Effector memory CD4-positive, alpha-beta T cell (primary cell): Measurements from ENCODE around the gene SCARB1.

Source experiments
- DNase-seq, 3 donors: peaks; one replicate each; pipeline ENCODE4 v3.0.0-alpha.2; 2020
- H3K27ac ChIP-seq: 2 replicates; pipeline ENCODE4 v1.7.0; 2013; ENCODE audit warnings: mild to moderate bottlenecking, low read length, moderate library complexity; ENCODE audit not compliant: insufficient read depth, poor library complexity, severe bottlenecking
- H3K27me3 ChIP-seq: replicated peaks from 2 replicates; pipeline ENCODE4 v1.7.0; 2013; ENCODE audit warnings: mild to moderate bottlenecking, low read length; ENCODE audit not compliant: insufficient read depth, control insufficient read depth, poor library complexity, severe bottlenecking
- H3K36me3 ChIP-seq: 2 replicates; pipeline ENCODE4 v1.7.0; 2013; ENCODE audit warnings: mild to moderate bottlenecking, low read length, moderate library complexity; ENCODE audit not compliant: control insufficient read depth, insufficient read depth
- H3K4me1 ChIP-seq: 2 replicates; pipeline ENCODE4 v1.7.0; 2013; ENCODE audit warnings: low read length, mild to moderate bottlenecking; ENCODE audit not compliant: control insufficient read depth, insufficient read depth, poor library complexity, severe bottlenecking
- H3K4me3 ChIP-seq: 2 replicates; pipeline ENCODE4 v1.7.0; 2013; ENCODE audit warnings: low read length, low read depth, mild to moderate bottlenecking; ENCODE audit not compliant: insufficient read depth, poor library complexity, severe bottlenecking
- H3K9me3 ChIP-seq: 2 replicates; pipeline ENCODE4 v1.7.0; 2013; ENCODE audit warnings: mild to moderate bottlenecking, low read length, moderate library complexity; ENCODE audit not compliant: control insufficient read depth

Gene SCARB1

DNA sequence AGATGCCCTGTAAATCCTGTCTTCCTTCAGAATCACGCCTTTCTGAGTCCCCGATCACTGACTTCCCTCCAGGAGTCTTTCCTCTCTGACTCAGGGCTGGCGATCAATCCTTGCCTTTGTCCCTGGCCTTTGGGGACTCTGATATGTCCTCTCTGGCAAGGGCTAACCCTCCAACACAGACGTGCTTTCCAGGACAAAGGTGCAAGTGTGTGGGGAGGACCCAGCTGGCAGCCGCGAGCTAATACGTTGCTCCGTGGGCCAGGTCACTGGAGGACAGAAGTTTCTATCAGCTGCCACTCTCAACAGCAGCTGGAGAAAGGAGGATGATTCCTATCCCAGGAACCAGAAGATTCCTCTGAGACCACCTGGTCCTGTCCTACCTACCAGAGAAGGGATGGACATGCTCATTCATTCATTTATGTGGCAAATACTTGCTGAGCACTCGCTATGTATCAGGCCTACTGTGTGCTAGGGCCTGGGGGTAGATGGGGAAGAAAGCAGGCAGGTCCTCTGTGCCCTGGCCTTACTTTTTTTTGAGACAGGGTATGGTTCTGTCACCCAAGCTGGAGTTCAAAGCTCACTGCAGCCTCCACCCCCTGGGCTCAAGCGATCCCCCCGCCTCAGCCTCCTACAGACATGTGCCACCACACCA is 8.5 kb upstream of the SCARB1 start:
- H3K27me3 ChIP-seq, result no peaks in the 10 kb centered on the region
- no peaks in the 10 kb centered on the region for H3K9me3 ChIP-seq
- no peak for DNase-seq
- no peaks in the 10 kb centered on the region for H3K36me3 ChIP-seq
- H3K4me1 ChIP-seq, result no peaks in the 10 kb centered on the region
- H3K27ac ChIP-seq, result no peak overlapping the region
- no peak overlapping the region for H3K4me3 ChIP-seq

DNA sequence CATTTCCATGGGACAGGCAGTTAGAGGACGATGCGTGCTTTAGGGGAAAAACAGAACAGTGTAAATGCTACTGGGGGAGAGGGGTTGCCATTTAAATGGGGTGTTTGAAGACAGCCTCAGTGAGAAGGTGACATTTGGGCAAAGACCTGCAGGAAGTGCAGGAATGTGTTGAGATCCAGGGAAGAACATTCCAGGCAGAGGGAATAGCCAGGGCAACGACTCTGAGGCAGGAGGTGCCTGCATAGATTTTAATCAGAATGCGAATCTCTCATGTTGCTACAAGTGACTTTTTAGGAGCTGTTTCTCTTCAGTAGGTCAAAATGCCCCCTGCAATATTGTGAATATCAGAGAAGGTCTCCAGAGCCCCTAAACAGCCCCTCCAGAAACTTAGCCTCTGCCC is 7.6 kb upstream of the SCARB1 start:
- H3K9me3 ChIP-seq, result no peaks in the 10 kb centered on the region
- no peaks in the 10 kb centered on the region for H3K36me3 ChIP-seq
- no peaks in the 10 kb centered on the region for H3K4me1 ChIP-seq
- H3K27me3 ChIP-seq, result no peaks in the 10 kb centered on the region
- H3K4me3 ChIP-seq, result no peak overlapping the region
- H3K27ac ChIP-seq, result no peak overlapping the region
- no peak for DNase-seq

GRCh38 chr12:124870515-124870914 is 6.9 kb upstream of the SCARB1 start:
- Histone ChIP-seq H3K4me1 (no peaks in the 10 kb centered on the region), H3K27ac (no peak overlapping the region), H3K27me3 (no peaks in the 10 kb centered on the region), H3K4me3 (no peak overlapping the region), H3K36me3 (no peaks in the 10 kb centered on the region), H3K9me3 (no peaks in the 10 kb centered on the region)
- no peak for DNase-seq

- Histone ChIP-seq H3K9me3 (no peaks in the 10 kb centered on the region), H3K36me3 (no peaks in the 10 kb centered on the region), H3K4me1 (peaks cover 3% of the 10 kb centered on the region), H3K27ac (no peak overlapping the region), H3K27me3 (no peaks in the 10 kb centered on the region), H3K4me3 (no peak overlapping the region)
- no peak for DNase-seq
Observed at GRCh38 chr12:124869059-124869665, 5.5 kb upstream of the SCARB1 start.

DNA sequence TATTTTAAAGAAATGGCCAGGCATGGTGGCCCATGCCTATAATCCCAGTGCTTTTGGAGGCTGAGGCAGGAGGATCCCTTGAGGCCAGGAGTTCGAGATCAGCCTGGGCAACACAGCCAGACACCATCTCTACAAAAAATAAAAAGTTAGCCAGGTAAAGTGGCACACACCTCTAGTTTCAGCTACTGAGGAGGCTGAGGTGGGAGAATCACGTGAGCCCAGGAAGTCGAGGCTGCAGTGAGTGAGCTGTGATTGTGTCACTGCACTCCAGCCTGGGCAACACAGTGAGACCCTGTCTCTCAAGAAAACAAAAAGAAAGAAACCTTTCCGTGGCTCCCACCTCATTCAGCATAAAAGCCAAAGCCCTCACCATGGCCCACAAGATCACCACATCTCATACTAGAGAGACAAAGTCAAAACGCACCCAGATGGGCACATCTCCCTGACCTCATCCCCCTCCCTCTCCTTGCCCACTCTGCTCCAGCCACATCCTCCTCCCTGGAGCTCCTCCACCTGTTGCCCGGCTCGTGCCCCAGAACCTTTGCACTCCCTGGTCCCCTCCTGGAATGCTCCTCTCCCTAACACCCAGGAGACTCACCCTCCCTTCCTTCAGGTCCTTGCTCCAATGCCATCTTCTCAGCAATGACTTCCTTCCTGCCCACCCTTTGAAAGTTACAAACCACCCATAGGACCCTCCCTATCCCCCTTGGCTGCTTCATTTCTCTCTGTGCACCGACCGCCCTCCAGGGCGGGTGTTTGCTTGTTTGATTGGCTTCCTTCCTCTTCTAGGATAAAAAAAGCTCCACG is 4.8 kb upstream of the SCARB1 start:
- H3K27me3 ChIP-seq, result no peaks in the 10 kb centered on the region
- H3K36me3 ChIP-seq, result no peaks in the 10 kb centered on the region
- no peak overlapping the region for H3K4me3 ChIP-seq
- DNase-seq, result no peak
- H3K9me3 ChIP-seq, result no peaks in the 10 kb centered on the region
- H3K27ac ChIP-seq, result no peak overlapping the region
- H3K4me1 ChIP-seq, result peaks cover 5% of the 10 kb centered on the region

- H3K36me3 ChIP-seq, result no peaks in the 10 kb centered on the region
- H3K9me3 ChIP-seq, result no peaks in the 10 kb centered on the region
- H3K27ac ChIP-seq, result no peak overlapping the region
- H3K27me3 ChIP-seq, result no peaks in the 10 kb centered on the region
- H3K4me1 ChIP-seq, result peaks cover 5% of the 10 kb centered on the region
- no peak for DNase-seq
- H3K4me3 ChIP-seq, result no peak overlapping the region
Observed at GRCh38 chr12:124867401-124867930, 3.8 kb upstream of the SCARB1 start.

DNA sequence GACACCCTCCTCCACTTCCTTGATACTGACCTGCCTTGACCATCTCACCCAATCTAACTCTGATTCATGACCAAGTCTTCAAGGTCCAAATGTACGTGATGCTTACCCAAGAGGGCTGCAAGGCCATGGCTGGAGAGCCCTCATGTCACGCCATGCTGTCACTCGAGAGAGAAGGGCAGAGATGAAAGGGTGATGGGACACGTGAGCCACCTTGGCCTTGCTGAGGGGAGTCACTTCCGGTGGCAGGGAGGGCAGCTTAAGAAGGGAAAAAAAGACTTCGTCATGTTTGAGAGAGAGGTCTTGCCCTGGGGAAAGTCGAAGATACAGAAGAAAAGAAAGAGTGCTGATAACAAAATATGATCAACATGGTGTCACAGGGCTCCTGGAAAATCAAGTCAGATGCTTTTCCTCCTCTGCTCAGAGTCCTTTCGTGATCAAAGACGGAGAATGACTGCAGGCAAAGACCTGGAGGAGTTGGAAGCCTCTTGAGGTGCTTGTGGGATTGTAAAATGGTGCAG is 3.3 kb upstream of the SCARB1 start:
- no peaks in the 10 kb centered on the region for H3K9me3 ChIP-seq
- H3K4me1 ChIP-seq, result peaks cover 5% of the 10 kb centered on the region
- H3K36me3 ChIP-seq, result no peaks in the 10 kb centered on the region
- DNase-seq, result no peak
- H3K27me3 ChIP-seq, result no peaks in the 10 kb centered on the region
- H3K27ac ChIP-seq, result no peak overlapping the region
- no peak overlapping the region for H3K4me3 ChIP-seq

DNA sequence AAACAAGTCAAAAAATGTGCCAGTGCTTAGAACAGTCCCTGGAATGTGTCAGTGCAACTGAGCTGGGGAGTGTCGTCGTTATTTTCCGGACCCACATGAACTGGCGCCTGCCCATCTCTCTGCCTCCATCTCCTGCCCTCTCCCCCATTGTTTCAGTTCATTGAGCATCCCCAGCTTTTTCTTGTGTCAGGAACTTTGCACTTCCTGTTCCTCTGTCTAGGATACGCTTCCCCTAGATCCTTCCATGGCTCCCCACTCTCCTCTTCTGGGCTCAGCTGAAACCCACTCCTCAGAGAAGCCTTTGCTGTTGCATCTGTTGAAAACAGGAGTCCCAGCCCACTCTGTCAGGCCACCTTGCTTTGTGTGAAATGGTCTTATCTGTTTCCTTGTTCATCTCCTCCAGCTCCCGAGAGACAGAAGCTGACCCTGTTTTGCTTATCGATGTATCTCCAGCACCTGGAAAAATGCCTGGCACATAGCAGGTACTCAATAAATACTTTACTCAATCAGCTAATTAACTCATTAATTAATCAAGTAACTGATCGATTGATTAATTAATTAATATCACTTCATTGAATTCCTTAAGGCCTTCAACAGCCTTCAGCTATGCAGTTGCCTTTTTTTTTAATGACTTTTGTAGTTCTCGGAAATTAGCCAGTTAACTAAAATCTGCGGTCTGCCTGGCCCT is 2.7 kb upstream of the SCARB1 start:
- H3K4me3 ChIP-seq, result no peak overlapping the region
- peaks cover 5% of the 10 kb centered on the region for H3K4me1 ChIP-seq
- H3K27ac ChIP-seq, result no peak overlapping the region
- no peaks in the 10 kb centered on the region for H3K9me3 ChIP-seq
- DNase-seq, result no peak
- no peaks in the 10 kb centered on the region for H3K27me3 ChIP-seq
- no peaks in the 10 kb centered on the region for H3K36me3 ChIP-seq

GRCh38 chr12:124865728-124866127 is 2.1 kb upstream of the SCARB1 start:
- no peak overlapping the region for H3K4me3 ChIP-seq
- no peaks in the 10 kb centered on the region for H3K27me3 ChIP-seq
- H3K36me3 ChIP-seq, result no peaks in the 10 kb centered on the region
- no peak for DNase-seq
- peaks cover 5% of the 10 kb centered on the region for H3K4me1 ChIP-seq
- no peak overlapping the region for H3K27ac ChIP-seq
- H3K9me3 ChIP-seq, result no peaks in the 10 kb centered on the region
